Measurements from ENCODE around the gene TICAM2. TPM values are rescaled to one million over a fixed set of nuclear protein-coding genes. Genes with fewer than 3 reads are reported as not detected.
A peak's percentile ranks its signal among the peaks of the same experiment; 100 is the strongest.

TICAM2 gene
- total RNA-seq, 1 donor, result 19.1 TPM

DNA sequence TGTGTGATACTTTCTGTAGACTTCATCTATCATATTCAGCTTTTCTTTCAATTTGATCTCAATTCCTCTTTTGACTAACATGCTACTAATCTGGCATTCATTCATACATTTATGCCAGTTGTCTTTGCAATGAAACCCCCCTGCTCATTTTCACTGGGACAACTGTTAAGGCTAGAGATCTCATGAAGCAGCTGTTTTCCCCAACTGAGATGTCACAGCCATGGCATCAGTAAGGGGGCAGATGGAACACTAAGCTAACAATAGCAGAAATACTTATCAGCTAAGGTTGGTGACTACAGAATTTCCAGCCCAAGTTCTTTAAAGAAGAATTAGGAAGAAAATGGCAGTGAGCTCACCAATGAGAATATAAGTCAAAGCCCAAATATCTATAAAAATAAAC lies 14.2 kb upstream of the TICAM2 start:
- TF ChIP-seq, protein P1, sequence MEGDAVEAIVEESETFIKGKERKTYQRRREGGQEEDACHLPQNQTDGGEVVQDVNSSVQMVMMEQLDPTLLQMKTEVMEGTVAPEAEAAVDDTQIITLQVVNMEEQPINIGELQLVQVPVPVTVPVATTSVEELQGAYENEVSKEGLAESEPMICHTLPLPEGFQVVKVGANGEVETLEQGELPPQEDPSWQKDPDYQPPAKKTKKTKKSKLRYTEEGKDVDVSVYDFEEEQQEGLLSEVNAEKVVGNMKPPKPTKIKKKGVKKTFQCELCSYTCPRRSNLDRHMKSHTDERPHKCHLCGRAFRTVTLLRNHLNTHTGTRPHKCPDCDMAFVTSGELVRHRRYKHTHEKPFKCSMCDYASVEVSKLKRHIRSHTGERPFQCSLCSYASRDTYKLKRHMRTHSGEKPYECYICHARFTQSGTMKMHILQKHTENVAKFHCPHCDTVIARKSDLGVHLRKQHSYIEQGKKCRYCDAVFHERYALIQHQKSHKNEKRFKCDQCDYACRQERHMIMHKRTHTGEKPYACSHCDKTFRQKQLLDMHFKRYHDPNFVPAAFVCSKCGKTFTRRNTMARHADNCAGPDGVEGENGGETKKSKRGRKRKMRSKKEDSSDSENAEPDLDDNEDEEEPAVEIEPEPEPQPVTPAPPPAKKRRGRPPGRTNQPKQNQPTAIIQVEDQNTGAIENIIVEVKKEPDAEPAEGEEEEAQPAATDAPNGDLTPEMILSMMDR (IDR thresholded peaks at IDR 0.05; ENCODE audit: insufficient read depth, low read length), result no peak
- no peak overlapping the region for H3K4me3 ChIP-seq (ENCODE audit: low read depth, low read length)
- DNase-seq (ENCODE audit: low read depth), result no peak

DNA sequence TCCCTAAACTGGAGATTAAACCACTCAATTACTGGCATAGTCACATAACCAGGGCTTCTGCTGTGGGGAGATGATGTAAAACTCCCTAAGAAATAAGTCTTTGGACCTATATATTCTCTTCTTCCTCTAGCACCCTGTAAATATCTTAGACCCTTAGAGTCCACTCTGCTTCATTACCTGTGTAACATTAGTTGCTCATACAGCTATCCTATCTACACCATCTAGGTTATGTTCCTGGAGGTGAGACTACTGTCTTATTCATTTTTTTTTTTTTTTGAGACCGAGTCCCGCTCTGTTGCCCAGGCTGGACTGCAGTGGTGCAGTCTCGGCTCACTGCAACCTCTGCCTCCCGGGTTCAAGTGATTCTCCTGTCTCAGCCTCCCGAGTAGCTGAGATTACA lies 9.6 kb upstream of the TICAM2 start:
- DNase-seq (ENCODE audit: low read depth), result no peak
- TF ChIP-seq, protein P1 (IDR thresholded peaks at IDR 0.05; ENCODE audit: insufficient read depth, low read length), result no peak
- no peak overlapping the region for H3K4me3 ChIP-seq (ENCODE audit: low read depth, low read length)

DNA sequence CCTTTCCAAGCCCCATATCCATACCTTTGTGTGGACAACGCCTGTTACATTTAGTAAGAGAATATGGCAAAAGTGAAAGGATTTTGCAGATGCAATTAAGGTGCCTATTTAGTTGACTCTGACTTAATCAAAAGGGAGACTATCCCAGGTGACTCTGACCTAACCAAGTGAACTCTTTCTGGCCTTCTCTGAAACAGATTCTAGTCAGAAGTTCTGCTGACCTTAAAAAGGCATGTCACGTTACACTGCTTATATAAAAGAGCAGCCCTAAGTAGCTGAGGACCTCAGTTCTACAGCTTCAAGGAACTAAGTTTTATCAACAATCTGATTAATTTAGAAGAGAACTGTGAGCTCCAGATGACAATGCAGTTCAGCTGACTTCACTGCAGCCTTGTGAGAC lies 5.7 kb upstream of the TICAM2 start:
- no peak for DNase-seq (ENCODE audit: low read depth)
- H3K4me3 ChIP-seq (ENCODE audit: low read depth, low read length), result no peak overlapping the region
- TF ChIP-seq, protein P1 (IDR thresholded peaks at IDR 0.05; ENCODE audit: insufficient read depth, low read length), result no peak

DNA sequence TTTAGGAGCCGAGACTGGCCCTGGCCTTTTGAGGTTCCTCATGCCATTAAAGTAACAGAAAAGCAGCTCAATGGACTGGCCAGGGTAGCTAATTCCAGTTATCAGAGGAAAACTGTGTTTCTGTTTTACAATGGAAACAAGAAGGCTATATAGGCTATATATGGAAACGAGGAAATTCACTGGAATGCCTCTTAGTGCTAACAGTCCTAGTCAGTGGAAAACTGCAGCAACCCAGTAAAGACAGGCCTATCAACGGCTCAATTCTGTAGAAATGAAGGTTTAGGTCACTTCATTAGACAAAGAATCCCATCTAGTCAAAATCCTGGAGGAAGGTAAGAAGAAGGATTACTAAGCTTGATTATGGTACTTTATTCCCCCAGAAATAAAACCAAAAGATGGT lies 3.2 kb upstream of the TICAM2 start:
- no peak for DNase-seq (ENCODE audit: low read depth)
- TF ChIP-seq, protein P1 (IDR thresholded peaks at IDR 0.05; ENCODE audit: insufficient read depth, low read length), result no peak
- H3K4me3 ChIP-seq (ENCODE audit: low read depth, low read length), result no peak overlapping the region

DNA sequence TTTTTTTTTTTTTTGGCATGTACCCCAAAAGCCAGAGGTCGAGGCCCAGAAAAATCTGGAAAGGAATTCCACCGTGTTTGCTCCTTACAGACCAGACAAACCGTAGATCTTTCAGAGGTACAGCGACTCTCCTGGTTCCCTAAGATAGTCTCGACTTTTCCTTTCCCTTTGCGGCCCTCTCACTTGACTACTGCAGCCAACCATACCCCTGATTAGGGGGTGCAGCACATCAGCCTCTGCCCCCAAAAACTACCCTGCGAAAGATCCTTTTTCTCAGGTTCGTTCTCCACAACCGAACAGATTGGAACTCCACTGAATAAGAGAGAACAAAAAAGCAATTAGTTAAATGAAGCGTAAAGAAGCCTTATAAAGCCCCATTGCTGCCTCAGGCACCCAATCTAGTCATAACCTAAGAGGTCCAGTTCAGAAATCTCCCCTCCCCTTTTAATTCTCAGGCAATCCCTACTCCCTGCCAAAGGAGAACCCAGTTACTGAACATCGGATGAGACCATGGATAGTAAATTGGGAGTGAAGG lies 379 bp upstream of the TICAM2 start:
- no peak for DNase-seq (ENCODE audit: low read depth)
- TF ChIP-seq, protein P1 (IDR thresholded peaks at IDR 0.05; ENCODE audit: insufficient read depth, low read length), result no peak
- peak overlapping the region; percentile 74 for H3K4me3 ChIP-seq (ENCODE audit: low read depth, low read length)

DNA sequence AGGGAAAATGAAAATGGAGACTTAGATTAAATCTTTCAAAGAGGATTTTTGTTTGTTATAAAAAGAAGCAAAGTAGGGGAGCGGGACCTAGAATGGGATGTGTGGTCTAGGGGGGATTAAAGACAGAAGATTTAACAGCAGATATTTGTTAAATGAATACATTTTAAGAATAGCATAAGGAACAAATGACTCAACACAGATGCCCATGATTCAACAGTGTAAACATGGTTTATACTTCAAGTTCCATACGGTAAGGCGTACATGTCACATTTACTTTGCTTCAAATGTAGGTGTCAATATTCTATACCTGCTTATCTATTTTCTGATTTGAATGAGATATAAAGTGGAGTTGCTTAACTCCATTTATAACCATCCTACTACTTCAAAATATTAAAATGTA lies 1.5 kb downstream of the TICAM2 start:
- peak overlapping the region; percentile 74 for H3K4me3 ChIP-seq (ENCODE audit: low read depth, low read length)
- no peak for DNase-seq (ENCODE audit: low read depth)

More for the DNA sequence above, 1.5 kb downstream of the TICAM2 start:
- TF ChIP-seq, protein P1 (IDR thresholded peaks at IDR 0.05; ENCODE audit: insufficient read depth, low read length), result no peak
